Fibroblast of pulmonary artery (primary cell): Measurements from ENCODE around the gene PARD3.
"Not testable (repeated sequence)": the region's sequence is repeated elsewhere in the genome, so short reads cannot be mapped to it uniquely, and the experiment has no call there.

Experiments used
- DNase-seq: peaks from one replicate; pipeline ENCODE4 v3.0.0-alpha.2; 2010; ENCODE audit warnings: low read depth
- H3K4me3 ChIP-seq: replicated peaks from 2 replicates; pipeline ENCODE4 v1.5.1; 2011; ENCODE audit warnings: low read depth, mild to moderate bottlenecking, control low read depth, low read length, moderate library complexity
- TF ChIP-seq, protein P1 (sequence below): IDR thresholded peaks from 2 replicates; pipeline ENCODE4 v1.5.1; 2011; ENCODE audit warnings: mild to moderate bottlenecking, control low read depth, low read length, inconsistent platforms; ENCODE audit errors: missing control alignments

The PARD3 gene

GRCh38 chr10:34397324-34397723 is 417.8 kb downstream of the PARD3 start:
- TF ChIP-seq, protein P1, sequence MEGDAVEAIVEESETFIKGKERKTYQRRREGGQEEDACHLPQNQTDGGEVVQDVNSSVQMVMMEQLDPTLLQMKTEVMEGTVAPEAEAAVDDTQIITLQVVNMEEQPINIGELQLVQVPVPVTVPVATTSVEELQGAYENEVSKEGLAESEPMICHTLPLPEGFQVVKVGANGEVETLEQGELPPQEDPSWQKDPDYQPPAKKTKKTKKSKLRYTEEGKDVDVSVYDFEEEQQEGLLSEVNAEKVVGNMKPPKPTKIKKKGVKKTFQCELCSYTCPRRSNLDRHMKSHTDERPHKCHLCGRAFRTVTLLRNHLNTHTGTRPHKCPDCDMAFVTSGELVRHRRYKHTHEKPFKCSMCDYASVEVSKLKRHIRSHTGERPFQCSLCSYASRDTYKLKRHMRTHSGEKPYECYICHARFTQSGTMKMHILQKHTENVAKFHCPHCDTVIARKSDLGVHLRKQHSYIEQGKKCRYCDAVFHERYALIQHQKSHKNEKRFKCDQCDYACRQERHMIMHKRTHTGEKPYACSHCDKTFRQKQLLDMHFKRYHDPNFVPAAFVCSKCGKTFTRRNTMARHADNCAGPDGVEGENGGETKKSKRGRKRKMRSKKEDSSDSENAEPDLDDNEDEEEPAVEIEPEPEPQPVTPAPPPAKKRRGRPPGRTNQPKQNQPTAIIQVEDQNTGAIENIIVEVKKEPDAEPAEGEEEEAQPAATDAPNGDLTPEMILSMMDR = no peak
- no peak overlapping the region for H3K4me3 ChIP-seq
- DNase-seq = peak; percentile 76

DNA sequence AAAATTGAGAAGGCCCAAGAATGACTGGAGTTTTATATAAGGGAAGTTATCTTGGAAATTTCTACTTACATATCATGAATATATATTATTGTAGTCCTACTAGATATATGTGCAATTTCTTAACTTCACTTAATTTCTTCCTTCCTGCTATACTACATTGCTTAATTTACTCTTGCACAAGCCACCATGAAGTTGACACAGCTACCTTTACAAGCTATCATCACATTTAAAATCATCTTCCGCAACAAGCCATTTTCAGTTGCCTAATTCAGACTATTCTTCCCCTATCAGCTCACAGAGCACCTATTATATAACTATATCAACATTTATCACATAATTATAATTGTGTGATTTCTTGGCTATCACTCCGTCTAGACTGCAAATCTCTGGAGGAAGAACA is 418.4 kb downstream of the PARD3 start:
- H3K4me3 ChIP-seq = no peak overlapping the region
- TF ChIP-seq, protein P1 = no peak
- DNase-seq = no peak

DNA sequence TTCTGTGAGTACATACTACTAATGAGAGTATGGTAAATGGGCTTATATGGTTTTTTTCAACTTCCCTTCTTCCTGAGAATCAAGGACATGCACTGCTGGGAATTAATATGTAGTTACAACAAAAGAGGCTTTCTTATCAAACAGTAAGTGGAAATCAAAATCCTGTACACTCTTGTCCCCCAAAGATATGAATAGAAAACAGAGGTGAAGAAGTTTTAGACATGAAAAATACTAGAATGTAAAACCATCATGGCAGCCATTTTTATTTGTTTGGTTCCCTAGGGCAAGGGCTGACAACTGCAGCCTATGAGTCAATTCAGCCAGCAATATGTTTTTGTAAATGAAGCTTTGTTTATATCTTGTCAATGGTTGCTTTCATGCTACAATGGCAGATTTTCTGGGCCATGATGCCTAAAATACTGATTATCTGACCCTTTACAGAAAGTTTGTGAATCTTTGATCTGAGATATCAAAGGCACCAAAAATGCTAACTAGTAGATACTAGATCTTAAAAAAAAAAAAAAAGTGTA is 422.4 kb downstream of the PARD3 start:
- no peak for DNase-seq
- TF ChIP-seq, protein P1 = no peak
- H3K4me3 ChIP-seq = no peak overlapping the region

DNA sequence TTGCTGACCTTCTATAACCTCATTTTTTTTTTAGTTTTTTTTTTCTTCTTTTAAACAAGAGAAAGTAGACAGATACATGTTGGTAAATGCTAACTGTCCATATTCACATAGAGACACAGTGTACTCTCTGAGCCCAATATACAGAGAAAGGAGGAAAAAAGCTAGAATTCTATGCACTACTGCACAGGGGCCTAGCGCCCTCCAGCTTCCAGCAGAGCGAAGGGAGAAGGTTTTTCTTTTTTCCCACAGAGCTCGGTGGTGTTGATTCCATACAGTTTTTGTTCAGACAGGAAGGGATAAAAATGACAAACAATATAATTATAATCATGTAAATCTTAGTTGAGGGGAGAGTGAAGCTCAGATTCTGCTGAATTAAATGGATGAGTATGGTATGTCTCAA is 423.9 kb downstream of the PARD3 start:
- TF ChIP-seq, protein P1 = peak; percentile 19
- not testable (repeated sequence) for DNase-seq, H3K4me3 ChIP-seq

GRCh38 chr10:34389801-34390200 is 425.3 kb downstream of the PARD3 start:
- no peak overlapping the region for H3K4me3 ChIP-seq
- DNase-seq = no peak
- TF ChIP-seq, protein P1 = no peak

- TF ChIP-seq, protein P1 = no peak
- no peak overlapping the region for H3K4me3 ChIP-seq
- no peak for DNase-seq
These were observed 428.2 kb downstream of the PARD3 start for GRCh38 chr10:34386921-34387320.

GRCh38 chr10:34384372-34384771 is 430.7 kb downstream of the PARD3 start:
- no peak overlapping the region for H3K4me3 ChIP-seq
- no peak for DNase-seq
- TF ChIP-seq, protein P1 = no peak
